DND-41 (cell line): ENCODE results near the gene GRAMD2B.

Experiments
- ATAC-seq: fragments of 200-7000 bp; cut with Tn5 transposase; 3 replicates; pipeline ENCODE4 v1.9.1; 2021; ENCODE audit warnings: low read depth; ENCODE audit not compliant: insufficient read depth
- DNase-seq: peaks from one replicate; pipeline ENCODE4 v3.0.0-alpha.2; 2020
- H2AFZ ChIP-seq: 2 replicates; pipeline ENCODE4 v1.6.0; 2012; ENCODE audit warnings: low read depth, low read length
- H3K27ac ChIP-seq: 2 replicates; pipeline ENCODE4 v1.5.1; 2012; ENCODE audit warnings: low read length, inconsistent platforms
- H3K27me3 ChIP-seq: fragments of 200-600 bp; sonication (generic); 2 replicates; pipeline ENCODE4 v1.6.0; 2012; ENCODE audit warnings: low read length, mild to moderate bottlenecking, inconsistent platforms; ENCODE audit not compliant: insufficient read depth, poor library complexity
- H3K36me3 ChIP-seq: 2 replicates; pipeline ENCODE4 v1.5.1; 2012; ENCODE audit warnings: low read length, inconsistent platforms; ENCODE audit not compliant: insufficient read depth
- H3K4me1 ChIP-seq: 2 replicates; pipeline ENCODE4 v1.5.1; 2012; ENCODE audit warnings: mild to moderate bottlenecking, low read length; ENCODE audit not compliant: insufficient read depth
- H3K4me2 ChIP-seq: 2 replicates; pipeline ENCODE4 v1.6.0; 2012; ENCODE audit warnings: mild to moderate bottlenecking, moderate library complexity, low read length, inconsistent platforms; ENCODE audit not compliant: insufficient read depth
- H3K4me3 ChIP-seq, 2 experiments: fragments of 200-600 bp in 1 of 2; shearing (Covaris generic) in 1 of 2; 2 replicates each; pipeline ENCODE4 v1.5.1; 2012 to 2016; ENCODE audit warnings: inconsistent platforms in 2 of 2, low read length in 2 of 2, mild to moderate bottlenecking in 2 of 2, low read depth in 1 of 2, moderate library complexity in 1 of 2
- H3K79me2 ChIP-seq: 2 replicates; pipeline ENCODE4 v1.6.0; 2012; ENCODE audit warnings: low read length, inconsistent platforms; ENCODE audit not compliant: insufficient read depth
- H3K9ac ChIP-seq: 2 replicates; pipeline ENCODE4 v1.6.0; 2012; ENCODE audit warnings: low read depth, mild to moderate bottlenecking, inconsistent platforms, low read length, moderate library complexity
- H3K9me3 ChIP-seq: 2 replicates; pipeline ENCODE4 v1.5.1; 2012; ENCODE audit warnings: low read length, moderate library complexity, mild to moderate bottlenecking, inconsistent platforms; ENCODE audit not compliant: insufficient read depth, severe bottlenecking
- H4K20me1 ChIP-seq: 2 replicates; pipeline ENCODE4 v1.6.0; 2012; ENCODE audit warnings: low read length; ENCODE audit not compliant: insufficient read depth
- EZH2 ChIP-seq: IDR thresholded peaks from 3 replicates; pipeline ENCODE4 v1.6.1; 2012; ENCODE audit warnings: borderline replicate concordance, low read depth, mild to moderate bottlenecking, moderate library complexity, low read length, inconsistent platforms; ENCODE audit not compliant: severe bottlenecking
- TF ChIP-seq, protein P1 (sequence below): IDR thresholded peaks from 2 replicates; pipeline ENCODE4 v1.5.1; 2012; ENCODE audit warnings: borderline replicate concordance, low read length, moderate library complexity, mild to moderate bottlenecking; ENCODE audit not compliant: poor library complexity, severe bottlenecking; ENCODE audit errors: extremely low read depth

GRAMD2B gene

DNA sequence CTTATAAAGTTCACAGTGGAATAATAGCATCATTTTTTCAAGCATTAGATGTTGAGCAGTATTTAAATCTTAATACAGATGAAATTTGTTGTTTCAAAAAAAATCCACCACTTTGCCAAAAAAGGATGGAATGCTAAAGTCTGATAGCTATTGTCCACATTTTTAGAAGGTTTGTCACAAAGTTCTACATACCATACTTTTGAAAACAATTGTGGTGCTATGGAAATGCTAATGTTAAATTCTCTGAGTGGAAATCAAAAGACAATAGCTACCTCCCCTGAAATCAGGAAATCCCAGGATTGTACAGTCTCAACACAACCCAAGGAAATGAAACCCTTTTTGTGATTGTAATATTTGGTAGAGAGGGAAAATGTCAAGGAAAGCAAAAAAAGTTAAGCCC is 19.3 kb upstream of the GRAMD2B start:
- Histone ChIP-seq H3K4me3 (no peak overlapping the region), H3K9ac (no peak overlapping the region), H3K27ac (no peak overlapping the region), H3K79me2 (no peaks in the 10 kb centered on the region), H3K4me1 (no peaks in the 10 kb centered on the region), H3K9me3 (peaks cover 6% of the 10 kb centered on the region), H3K36me3 (no peaks in the 10 kb centered on the region), H4K20me1 (no peaks in the 10 kb centered on the region), H3K27me3 (no peaks in the 10 kb centered on the region), H2AFZ (no peak overlapping the region), H3K4me2 (no peak overlapping the region)
- DNase-seq (no peak), ATAC-seq (no peak)
- TF ChIP-seq, protein P1, sequence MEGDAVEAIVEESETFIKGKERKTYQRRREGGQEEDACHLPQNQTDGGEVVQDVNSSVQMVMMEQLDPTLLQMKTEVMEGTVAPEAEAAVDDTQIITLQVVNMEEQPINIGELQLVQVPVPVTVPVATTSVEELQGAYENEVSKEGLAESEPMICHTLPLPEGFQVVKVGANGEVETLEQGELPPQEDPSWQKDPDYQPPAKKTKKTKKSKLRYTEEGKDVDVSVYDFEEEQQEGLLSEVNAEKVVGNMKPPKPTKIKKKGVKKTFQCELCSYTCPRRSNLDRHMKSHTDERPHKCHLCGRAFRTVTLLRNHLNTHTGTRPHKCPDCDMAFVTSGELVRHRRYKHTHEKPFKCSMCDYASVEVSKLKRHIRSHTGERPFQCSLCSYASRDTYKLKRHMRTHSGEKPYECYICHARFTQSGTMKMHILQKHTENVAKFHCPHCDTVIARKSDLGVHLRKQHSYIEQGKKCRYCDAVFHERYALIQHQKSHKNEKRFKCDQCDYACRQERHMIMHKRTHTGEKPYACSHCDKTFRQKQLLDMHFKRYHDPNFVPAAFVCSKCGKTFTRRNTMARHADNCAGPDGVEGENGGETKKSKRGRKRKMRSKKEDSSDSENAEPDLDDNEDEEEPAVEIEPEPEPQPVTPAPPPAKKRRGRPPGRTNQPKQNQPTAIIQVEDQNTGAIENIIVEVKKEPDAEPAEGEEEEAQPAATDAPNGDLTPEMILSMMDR: no peak
- no peak for TF ChIP-seq EZH2

DNA sequence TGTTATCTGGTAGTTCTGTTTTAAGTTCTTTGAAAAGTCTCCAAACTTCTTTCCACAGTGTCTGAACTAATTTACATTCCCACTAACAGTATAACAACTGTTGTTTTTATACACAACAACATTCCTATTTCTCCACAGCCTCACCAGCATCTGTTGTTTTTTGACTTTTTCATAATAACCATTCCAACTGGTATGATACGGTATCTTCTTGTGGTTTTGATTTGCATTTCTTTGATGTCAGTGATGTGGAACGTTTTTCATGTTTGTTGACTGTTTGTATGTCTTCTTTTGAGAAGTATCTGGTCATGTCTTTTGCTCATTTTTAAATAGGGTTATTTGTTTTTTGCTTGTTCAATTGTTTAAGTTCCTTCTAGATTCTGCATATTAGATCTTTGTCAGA is 12.6 kb upstream of the GRAMD2B start:
- Histone ChIP-seq H3K9me3 (no peaks in the 10 kb centered on the region), H3K4me3 (no peak overlapping the region), H3K9ac (no peak overlapping the region), H3K27ac (no peak overlapping the region), H3K4me2 (no peak overlapping the region), H4K20me1 (no peaks in the 10 kb centered on the region), H3K4me1 (no peaks in the 10 kb centered on the region), H3K79me2 (no peaks in the 10 kb centered on the region), H3K36me3 (no peaks in the 10 kb centered on the region), H2AFZ (no peak overlapping the region), H3K27me3 (no peaks in the 10 kb centered on the region)
- no peak for DNase-seq
- TF ChIP-seq EZH2: no peak
- TF ChIP-seq, protein P1: no peak
- ATAC-seq: no peak

DNA sequence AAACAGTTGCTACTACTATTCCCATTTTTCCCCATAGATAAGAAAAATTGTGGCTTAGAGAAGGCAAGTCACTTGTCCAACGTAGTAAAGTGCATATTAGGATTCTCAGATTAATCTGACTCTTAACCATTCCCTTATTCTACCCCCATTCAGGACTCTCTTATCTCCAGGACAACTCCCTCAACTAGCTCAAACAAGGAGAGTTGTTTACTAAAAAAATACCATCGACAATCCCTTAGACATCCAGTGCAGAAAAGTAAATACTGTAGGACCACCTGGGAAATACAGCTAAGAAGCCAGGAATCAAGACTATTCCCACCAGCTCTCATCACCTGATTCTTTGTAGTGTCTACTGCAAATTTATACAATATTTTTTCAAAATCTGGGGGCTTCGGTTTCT is 9.4 kb upstream of the GRAMD2B start:
- Histone ChIP-seq H4K20me1 (no peaks in the 10 kb centered on the region), H3K4me2 (no peak overlapping the region), H3K27me3 (no peaks in the 10 kb centered on the region), H2AFZ (no peak overlapping the region), H3K79me2 (no peaks in the 10 kb centered on the region), H3K4me3 (no peak overlapping the region), H3K4me1 (no peaks in the 10 kb centered on the region), H3K36me3 (no peaks in the 10 kb centered on the region), H3K27ac (no peak overlapping the region), H3K9ac (no peak overlapping the region), H3K9me3 (no peaks in the 10 kb centered on the region)
- TF ChIP-seq, protein P1: no peak
- no peak for TF ChIP-seq EZH2
- DNase-seq: no peak
- ATAC-seq: no peak

DNA sequence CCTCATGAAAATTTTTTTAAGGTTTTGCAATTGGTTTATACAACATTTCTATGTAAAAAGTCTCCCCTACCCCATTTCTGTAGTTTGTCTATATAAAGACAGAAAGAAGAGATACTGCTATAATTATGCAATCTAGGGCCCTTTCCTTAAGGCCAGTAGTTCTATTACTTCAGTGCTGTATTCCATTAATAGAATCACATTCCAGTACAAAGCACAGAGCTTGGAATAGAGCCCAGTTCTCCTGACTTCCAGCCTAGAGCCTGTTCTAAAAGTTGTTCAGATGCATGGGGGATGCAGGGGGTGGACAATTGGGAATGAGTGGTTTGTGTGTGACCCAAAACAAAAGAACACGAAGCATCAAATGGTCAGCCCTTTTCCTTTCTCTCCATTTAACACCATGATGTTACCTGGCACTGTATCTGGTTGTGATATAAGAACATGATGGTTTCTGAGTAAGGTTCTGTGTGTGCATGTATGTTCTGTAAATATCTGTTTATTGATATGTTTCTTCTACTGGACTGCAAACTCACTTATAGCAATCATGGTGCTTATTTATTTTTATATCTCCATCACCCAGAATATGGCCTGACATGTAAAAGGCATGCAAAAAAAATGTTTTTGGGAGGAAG is 8.2 kb upstream of the GRAMD2B start:
- Histone ChIP-seq H3K79me2 (no peaks in the 10 kb centered on the region), H3K27me3 (no peaks in the 10 kb centered on the region), H3K9ac (no peak overlapping the region), H3K4me1 (no peaks in the 10 kb centered on the region), H3K27ac (no peak overlapping the region), H3K9me3 (no peaks in the 10 kb centered on the region), H3K4me2 (no peak overlapping the region), H2AFZ (no peak overlapping the region), H4K20me1 (no peaks in the 10 kb centered on the region), H3K36me3 (no peaks in the 10 kb centered on the region), H3K4me3 (no peak overlapping the region)
- DNase-seq (no peak), ATAC-seq (no peak)
- no peak for TF ChIP-seq EZH2
- TF ChIP-seq, protein P1: no peak
